Panc1 (cell line): Measurements from ENCODE around the gene HBP1.

ENCODE experiments used
- CTCF ChIP-seq: fragments of 450-650 bp; IDR thresholded peaks from 2 replicates; pipeline ENCODE4 v1.5.1; 2017; ENCODE audit warnings: mild to moderate bottlenecking
- POLR2AphosphoS5 ChIP-seq: IDR thresholded peaks from 2 replicates; pipeline ENCODE4 v1.6.1; 2012; ENCODE audit warnings: mild to moderate bottlenecking, low read depth, low read length, moderate library complexity
- TF ChIP-seq, protein P1 (sequence below), 2 experiments: IDR thresholded peaks; 2 replicates each; pipeline ENCODE4 v1.6.1; 2011 to 2012; ENCODE audit warnings: low read depth in 2 of 2, control low read depth in 1 of 2, low read length in 1 of 2, mild to moderate bottlenecking in 1 of 2, moderate library complexity in 1 of 2; ENCODE audit not compliant: insufficient read depth in 1 of 2

GRCh38 chr7:107151538-107151937 is 17.3 kb upstream of the HBP1 start:
- TF ChIP-seq CTCF: no peak
- TF ChIP-seq POLR2AphosphoS5: no peak
- TF ChIP-seq, protein P1, sequence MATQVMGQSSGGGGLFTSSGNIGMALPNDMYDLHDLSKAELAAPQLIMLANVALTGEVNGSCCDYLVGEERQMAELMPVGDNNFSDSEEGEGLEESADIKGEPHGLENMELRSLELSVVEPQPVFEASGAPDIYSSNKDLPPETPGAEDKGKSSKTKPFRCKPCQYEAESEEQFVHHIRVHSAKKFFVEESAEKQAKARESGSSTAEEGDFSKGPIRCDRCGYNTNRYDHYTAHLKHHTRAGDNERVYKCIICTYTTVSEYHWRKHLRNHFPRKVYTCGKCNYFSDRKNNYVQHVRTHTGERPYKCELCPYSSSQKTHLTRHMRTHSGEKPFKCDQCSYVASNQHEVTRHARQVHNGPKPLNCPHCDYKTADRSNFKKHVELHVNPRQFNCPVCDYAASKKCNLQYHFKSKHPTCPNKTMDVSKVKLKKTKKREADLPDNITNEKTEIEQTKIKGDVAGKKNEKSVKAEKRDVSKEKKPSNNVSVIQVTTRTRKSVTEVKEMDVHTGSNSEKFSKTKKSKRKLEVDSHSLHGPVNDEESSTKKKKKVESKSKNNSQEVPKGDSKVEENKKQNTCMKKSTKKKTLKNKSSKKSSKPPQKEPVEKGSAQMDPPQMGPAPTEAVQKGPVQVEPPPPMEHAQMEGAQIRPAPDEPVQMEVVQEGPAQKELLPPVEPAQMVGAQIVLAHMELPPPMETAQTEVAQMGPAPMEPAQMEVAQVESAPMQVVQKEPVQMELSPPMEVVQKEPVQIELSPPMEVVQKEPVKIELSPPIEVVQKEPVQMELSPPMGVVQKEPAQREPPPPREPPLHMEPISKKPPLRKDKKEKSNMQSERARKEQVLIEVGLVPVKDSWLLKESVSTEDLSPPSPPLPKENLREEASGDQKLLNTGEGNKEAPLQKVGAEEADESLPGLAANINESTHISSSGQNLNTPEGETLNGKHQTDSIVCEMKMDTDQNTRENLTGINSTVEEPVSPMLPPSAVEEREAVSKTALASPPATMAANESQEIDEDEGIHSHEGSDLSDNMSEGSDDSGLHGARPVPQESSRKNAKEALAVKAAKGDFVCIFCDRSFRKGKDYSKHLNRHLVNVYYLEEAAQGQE (IDR thresholded peaks at IDR 0.05; ENCODE audit: insufficient read depth in 1 of 2, low read depth in 2 of 2, low read length in 1 of 2): no peak
